H1 (cell line): ENCODE measurements around the gene RECK. TPM values are rescaled to one million over a fixed set of nuclear protein-coding genes. Genes with fewer than 3 reads are reported as not detected.

Source experiments
- CEBPB ChIP-seq: IDR thresholded peaks from 2 replicates; pipeline ENCODE4 v1.6.1; 2012; ENCODE audit warnings: low read depth, low read length
- CHD7 ChIP-seq: fragments of 300-600 bp; sonication (generic); IDR thresholded peaks from 2 replicates; pipeline ENCODE4 v1.7.1; 2012; ENCODE audit warnings: low read length, moderate library complexity, mild to moderate bottlenecking, inconsistent platforms; ENCODE audit not compliant: insufficient replicate concordance
- EZH2 ChIP-seq: fragments of 200-600 bp; sonication (generic); IDR thresholded peaks from 2 replicates; pipeline ENCODE4 v1.7.1; 2012; ENCODE audit warnings: low read depth, mild to moderate bottlenecking, moderate library complexity, low read length, inconsistent platforms; ENCODE audit not compliant: severe bottlenecking
- RNF2 ChIP-seq: fragments of 200-900, 300-1000 bp; sonication (generic); IDR thresholded peaks from 2 replicates; pipeline ENCODE4 v1.7.1; 2016; ENCODE audit warnings: borderline replicate concordance, low read depth, mild to moderate bottlenecking, antibody characterized with exemption, low read length; ENCODE audit not compliant: poor library complexity, severe bottlenecking; ENCODE audit errors: missing control alignments
- SUZ12 ChIP-seq: fragments of 200-600 bp; sonication (generic); IDR thresholded peaks from 2 replicates; pipeline ENCODE4 v1.6.1; 2012; ENCODE audit warnings: mild to moderate bottlenecking, inconsistent platforms, low read length, moderate library complexity, mixed read lengths
- polyA plus RNA-seq, 7 experiments: library from polyadenylated mRNA; depleted of rRNA in 3 of 7; stranded (reverse) in 5 of 7; unstranded in 2 of 7; fragments of >200 nt in 5 of 7; fragments of 200-250 nt in 2 of 7; gene quantifications; 1 replicate in 5 of 7; 2 replicates in 1 of 7; 4 replicates in 1 of 7; pipeline versions ENCODE4 v1.2.1 to v1.2.3, GENCODE V29; 2011 to 2013; ENCODE audit warnings: missing spikeins in 2 of 7, mixed read lengths in 2 of 7
- total RNA-seq: library from RNA; stranded (reverse); fragmentation: NEBNext Ultra II Directional; extraction: Animal tissue kit (Norgen Biotek cat#: 25700); gene quantifications from 2 replicates; pipeline ENCODE4 v1.2.1, GENCODE V29; 2021

RECK gene
- total and polyA plus RNA-seq, 2 of the 8 experiments (the other 6 are each of a cell fraction or from before 2014, with no cell fraction given) = 5.4 to 9.8 TPM

GRCh38 chr9:36137392-36138004, 100.8 kb downstream of the RECK start (continued):
- no peak for TF ChIP-seq CEBPB
- TF ChIP-seq RNF2 = no peak
- 0 out of 2 replicates have a peak, but pooled peaks have one; percentile 42 for TF ChIP-seq SUZ12
- peak; percentile 0 for TF ChIP-seq EZH2
- no peak for TF ChIP-seq CHD7
